ENCODE results near the gene KNDC1.

DNA sequence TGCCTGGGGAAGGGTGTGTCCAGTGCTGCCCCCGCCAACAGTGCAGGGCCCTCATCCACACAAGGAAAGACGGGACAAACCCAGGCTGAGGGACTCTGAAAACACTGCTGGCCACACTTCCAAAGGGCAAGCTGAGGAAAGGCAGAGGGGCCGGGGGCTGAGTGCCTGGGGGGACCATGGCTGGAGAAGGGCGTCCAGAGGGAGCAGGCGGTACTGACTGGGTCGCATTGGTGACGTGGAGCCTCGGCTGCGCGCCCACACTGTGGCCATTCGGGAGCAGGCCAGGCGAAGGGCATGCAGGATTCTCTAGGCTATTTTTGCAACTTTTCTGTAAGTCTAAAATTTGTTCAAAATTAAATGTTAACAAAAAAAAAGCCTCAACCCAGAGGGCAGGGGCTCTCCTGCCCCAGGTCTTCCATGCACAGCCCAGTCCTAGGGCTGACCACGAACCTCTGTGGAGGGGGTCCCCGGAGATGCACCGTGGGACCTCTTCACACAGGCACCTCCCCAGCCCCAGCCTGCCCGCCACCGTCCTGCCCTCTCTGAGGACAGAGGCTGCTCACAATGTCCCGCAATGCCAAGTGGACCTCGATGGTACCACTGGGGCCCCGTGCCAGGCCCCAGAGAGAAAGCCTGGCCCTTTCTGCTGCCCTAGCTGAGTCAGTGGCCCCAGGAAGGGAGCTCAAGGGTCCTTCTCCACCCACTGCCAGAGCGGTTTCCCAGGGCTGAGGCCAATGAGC, 106.2 kb downstream of the KNDC1 start:
- no peak for TF ChIP-seq POLR2A (IDR thresholded peaks at IDR 0.05)
- TF ChIP-seq, protein P1, sequence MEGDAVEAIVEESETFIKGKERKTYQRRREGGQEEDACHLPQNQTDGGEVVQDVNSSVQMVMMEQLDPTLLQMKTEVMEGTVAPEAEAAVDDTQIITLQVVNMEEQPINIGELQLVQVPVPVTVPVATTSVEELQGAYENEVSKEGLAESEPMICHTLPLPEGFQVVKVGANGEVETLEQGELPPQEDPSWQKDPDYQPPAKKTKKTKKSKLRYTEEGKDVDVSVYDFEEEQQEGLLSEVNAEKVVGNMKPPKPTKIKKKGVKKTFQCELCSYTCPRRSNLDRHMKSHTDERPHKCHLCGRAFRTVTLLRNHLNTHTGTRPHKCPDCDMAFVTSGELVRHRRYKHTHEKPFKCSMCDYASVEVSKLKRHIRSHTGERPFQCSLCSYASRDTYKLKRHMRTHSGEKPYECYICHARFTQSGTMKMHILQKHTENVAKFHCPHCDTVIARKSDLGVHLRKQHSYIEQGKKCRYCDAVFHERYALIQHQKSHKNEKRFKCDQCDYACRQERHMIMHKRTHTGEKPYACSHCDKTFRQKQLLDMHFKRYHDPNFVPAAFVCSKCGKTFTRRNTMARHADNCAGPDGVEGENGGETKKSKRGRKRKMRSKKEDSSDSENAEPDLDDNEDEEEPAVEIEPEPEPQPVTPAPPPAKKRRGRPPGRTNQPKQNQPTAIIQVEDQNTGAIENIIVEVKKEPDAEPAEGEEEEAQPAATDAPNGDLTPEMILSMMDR (IDR thresholded peaks at IDR 0.05), result no peak

All from adrenal gland (tissue), 5 donors.